Measurements from ENCODE around the gene RAB6B.

RAB6B gene

GRCh38 chr3:133815386-133815785 is 80.3 kb downstream of the RAB6B start:
- Histone ChIP-seq H3K4me3 (ENCODE audit: low read length) (no peak overlapping the region), H3K27me3 (ENCODE audit: control insufficient read depth, insufficient read depth, low read length) (no peaks in the 10 kb centered on the region), H3K4me1 (ENCODE audit: control insufficient read depth, insufficient read depth, low read length) (peaks cover 5% of the 10 kb centered on the region), H3K9me3 (ENCODE audit: control insufficient read depth, low read length) (no peaks in the 10 kb centered on the region), H3K36me3 (ENCODE audit: control insufficient read depth, insufficient read depth, low read length) (peaks cover 6% of the 10 kb centered on the region), H3K9ac (ENCODE audit: low read length) (no peak overlapping the region)

GRCh38 chr3:133812872-133813271 is 82.8 kb downstream of the RAB6B start:
- Histone ChIP-seq H3K4me1 (ENCODE audit: control insufficient read depth, insufficient read depth, low read length) (peaks cover 5% of the 10 kb centered on the region), H3K36me3 (ENCODE audit: control insufficient read depth, insufficient read depth, low read length) (peaks cover 6% of the 10 kb centered on the region), H3K27me3 (ENCODE audit: control insufficient read depth, insufficient read depth, low read length) (no peaks in the 10 kb centered on the region), H3K4me3 (ENCODE audit: low read length) (no peak overlapping the region), H3K9ac (ENCODE audit: low read length) (no peak overlapping the region), H3K9me3 (ENCODE audit: control insufficient read depth, low read length) (no peaks in the 10 kb centered on the region)

- Histone ChIP-seq H3K4me1 (ENCODE audit: control insufficient read depth, insufficient read depth, low read length) (no peaks in the 10 kb centered on the region), H3K36me3 (ENCODE audit: control insufficient read depth, insufficient read depth, low read length) (no peaks in the 10 kb centered on the region), H3K9ac (ENCODE audit: low read length) (peak within 1 kb of the TSS; percentile 62), H3K4me3 (ENCODE audit: low read length) (peak within 1 kb of the TSS; percentile 29), H3K27me3 (ENCODE audit: control insufficient read depth, insufficient read depth, low read length) (no peaks in the 10 kb centered on the region), H3K9me3 (ENCODE audit: control insufficient read depth, low read length) (no peaks in the 10 kb centered on the region)
Observed at GRCh38 chr3:133805702-133806475, 89.8 kb downstream of the RAB6B start, which contains the start of gene SRPRB. Gene SRPRB, plus strand, starts transcription at chr3:133805815. Its CDS starts 34 bp downstream, at chr3:133805849.

- Histone ChIP-seq H3K9ac (ENCODE audit: low read length) (no peak overlapping the region), H3K9me3 (ENCODE audit: control insufficient read depth, low read length) (no peaks in the 10 kb centered on the region), H3K4me3 (ENCODE audit: low read length) (no peak overlapping the region), H3K36me3 (ENCODE audit: control insufficient read depth, insufficient read depth, low read length) (no peaks in the 10 kb centered on the region), H3K4me1 (ENCODE audit: control insufficient read depth, insufficient read depth, low read length) (peaks cover 4% of the 10 kb centered on the region), H3K27me3 (ENCODE audit: control insufficient read depth, insufficient read depth, low read length) (no peaks in the 10 kb centered on the region)
Observed at GRCh38 chr3:133805384-133805701, 90.3 kb downstream of the RAB6B start.

GRCh38 chr3:133804896-133805295 is 90.8 kb downstream of the RAB6B start:
- H3K4me3 ChIP-seq (ENCODE audit: low read length), result no peak overlapping the region
- H3K27me3 ChIP-seq (ENCODE audit: control insufficient read depth, insufficient read depth, low read length), result no peaks in the 10 kb centered on the region
- H3K36me3 ChIP-seq (ENCODE audit: control insufficient read depth, insufficient read depth, low read length), result no peaks in the 10 kb centered on the region
- no peaks in the 10 kb centered on the region for H3K9me3 ChIP-seq (ENCODE audit: control insufficient read depth, low read length)
- no peak overlapping the region for H3K9ac ChIP-seq (ENCODE audit: low read length)
- peaks cover 8% of the 10 kb centered on the region for H3K4me1 ChIP-seq (ENCODE audit: control insufficient read depth, insufficient read depth, low read length)

- Histone ChIP-seq H3K4me3 (ENCODE audit: low read length) (no peak overlapping the region), H3K27me3 (ENCODE audit: control insufficient read depth, insufficient read depth, low read length) (no peaks in the 10 kb centered on the region), H3K4me1 (ENCODE audit: control insufficient read depth, insufficient read depth, low read length) (peaks cover 12% of the 10 kb centered on the region), H3K9ac (ENCODE audit: low read length) (no peak overlapping the region), H3K9me3 (ENCODE audit: control insufficient read depth, low read length) (no peaks in the 10 kb centered on the region), H3K36me3 (ENCODE audit: control insufficient read depth, insufficient read depth, low read length) (no peaks in the 10 kb centered on the region)
Observed at GRCh38 chr3:133803469-133803868, 92.2 kb downstream of the RAB6B start.

- H3K9me3 ChIP-seq (ENCODE audit: control insufficient read depth, low read length), result no peaks in the 10 kb centered on the region
- H3K36me3 ChIP-seq (ENCODE audit: control insufficient read depth, insufficient read depth, low read length), result no peaks in the 10 kb centered on the region
- no peak overlapping the region for H3K9ac ChIP-seq (ENCODE audit: low read length)
- H3K4me3 ChIP-seq (ENCODE audit: low read length), result no peak overlapping the region
- no peaks in the 10 kb centered on the region for H3K27me3 ChIP-seq (ENCODE audit: control insufficient read depth, insufficient read depth, low read length)
- peaks cover 12% of the 10 kb centered on the region for H3K4me1 ChIP-seq (ENCODE audit: control insufficient read depth, insufficient read depth, low read length)
Observed at GRCh38 chr3:133799794-133800585, 95.7 kb downstream of the RAB6B start.

- Histone ChIP-seq H3K9ac (ENCODE audit: low read length) (no peak overlapping the region), H3K4me1 (ENCODE audit: control insufficient read depth, insufficient read depth, low read length) (peaks cover 12% of the 10 kb centered on the region), H3K9me3 (ENCODE audit: control insufficient read depth, low read length) (no peaks in the 10 kb centered on the region), H3K4me3 (ENCODE audit: low read length) (no peak overlapping the region), H3K27me3 (ENCODE audit: control insufficient read depth, insufficient read depth, low read length) (no peaks in the 10 kb centered on the region), H3K36me3 (ENCODE audit: control insufficient read depth, insufficient read depth, low read length) (no peaks in the 10 kb centered on the region)
Observed at GRCh38 chr3:133797396-133798105, 98.1 kb downstream of the RAB6B start.

GRCh38 chr3:133792171-133792763 is 103.4 kb downstream of the RAB6B start:
- Histone ChIP-seq H3K27me3 (ENCODE audit: control insufficient read depth, insufficient read depth, low read length) (no peaks in the 10 kb centered on the region), H3K4me3 (ENCODE audit: low read length) (no peak overlapping the region), H3K9me3 (ENCODE audit: control insufficient read depth, low read length) (no peaks in the 10 kb centered on the region), H3K9ac (ENCODE audit: low read length) (no peak overlapping the region), H3K36me3 (ENCODE audit: control insufficient read depth, insufficient read depth, low read length) (no peaks in the 10 kb centered on the region), H3K4me1 (ENCODE audit: control insufficient read depth, insufficient read depth, low read length) (no peaks in the 10 kb centered on the region)

- no peaks in the 10 kb centered on the region for H3K27me3 ChIP-seq (ENCODE audit: control insufficient read depth, insufficient read depth, low read length)
- no peaks in the 10 kb centered on the region for H3K36me3 ChIP-seq (ENCODE audit: control insufficient read depth, insufficient read depth, low read length)
- no peak overlapping the region for H3K4me3 ChIP-seq (ENCODE audit: low read length)
- H3K9me3 ChIP-seq (ENCODE audit: control insufficient read depth, low read length), result no peaks in the 10 kb centered on the region
- no peak overlapping the region for H3K9ac ChIP-seq (ENCODE audit: low read length)
- H3K4me1 ChIP-seq (ENCODE audit: control insufficient read depth, insufficient read depth, low read length), result no peaks in the 10 kb centered on the region
Observed at GRCh38 chr3:133788024-133788423, 107.7 kb downstream of the RAB6B start.

- H3K9me3 ChIP-seq (ENCODE audit: control insufficient read depth, low read length), result no peaks in the 10 kb centered on the region
- H3K9ac ChIP-seq (ENCODE audit: low read length), result no peak overlapping the region
- H3K27me3 ChIP-seq (ENCODE audit: control insufficient read depth, insufficient read depth, low read length), result no peaks in the 10 kb centered on the region
- H3K4me1 ChIP-seq (ENCODE audit: control insufficient read depth, insufficient read depth, low read length), result no peaks in the 10 kb centered on the region
- no peak overlapping the region for H3K4me3 ChIP-seq (ENCODE audit: low read length)
- no peaks in the 10 kb centered on the region for H3K36me3 ChIP-seq (ENCODE audit: control insufficient read depth, insufficient read depth, low read length)
Observed at GRCh38 chr3:133783762-133784161, 111.9 kb downstream of the RAB6B start.

GRCh38 chr3:133782454-133782853 is 113.2 kb downstream of the RAB6B start:
- Histone ChIP-seq H3K9ac (ENCODE audit: low read length) (no peak overlapping the region), H3K36me3 (ENCODE audit: control insufficient read depth, insufficient read depth, low read length) (no peaks in the 10 kb centered on the region), H3K4me3 (ENCODE audit: low read length) (no peak overlapping the region), H3K9me3 (ENCODE audit: control insufficient read depth, low read length) (no peaks in the 10 kb centered on the region), H3K4me1 (ENCODE audit: control insufficient read depth, insufficient read depth, low read length) (no peaks in the 10 kb centered on the region), H3K27me3 (ENCODE audit: control insufficient read depth, insufficient read depth, low read length) (no peaks in the 10 kb centered on the region)
